SK-N-MC (cell line): Measurements from ENCODE around the gene FAM217A.

Experiments used
- DNase-seq: peaks from one replicate; pipeline ENCODE4 v3.0.0-alpha.2; 2011; ENCODE audit warnings: low read depth, low spot score
- H3K27ac ChIP-seq: fragments of 200-600 bp; sonication (generic); 2 replicates; pipeline ENCODE4 v1.5.1; 2016; ENCODE audit warnings: mixed run types
- H3K36me3 ChIP-seq: fragments of 200-600 bp; sonication (generic); 2 replicates; pipeline ENCODE4 v1.6.1; 2017; ENCODE audit warnings: antibody characterized with exemption, low read length, mixed read lengths; ENCODE audit not compliant: insufficient read depth
- H3K4me3 ChIP-seq: fragments of 200-600 bp; sonication (generic); 2 replicates; pipeline ENCODE4 v1.5.1; 2016
- H3K9ac ChIP-seq: fragments of 200-600 bp; sonication (generic); 2 replicates; pipeline ENCODE4 v1.8.0; 2017; ENCODE audit warnings: mixed run types, mixed read lengths; ENCODE audit not compliant: insufficient read length
- H3K9me3 ChIP-seq: fragments of 200-600 bp; sonication (generic); 2 replicates; pipeline ENCODE4 v1.6.1; 2017; ENCODE audit warnings: low read depth, mild to moderate bottlenecking, antibody characterized with exemption, low read length, moderate library complexity, mixed read lengths
- EZH2 ChIP-seq: fragments of 200-600 bp; sonication (generic); IDR thresholded peaks from one replicate; pipeline ENCODE4 v1.6.1; 2017; ENCODE audit warnings: antibody characterized with exemption
- FOXP2 ChIP-seq: optimal IDR thresholded peaks from 2 replicates; pipeline ENCODE3; 2011; ENCODE audit warnings: mild to moderate bottlenecking, moderate library complexity; ENCODE audit not compliant: insufficient read depth; ENCODE audit errors: extremely low read length, control extremely low read depth
- POLR2AphosphoS5 ChIP-seq: IDR thresholded peaks from 2 replicates; pipeline ENCODE4 v1.6.1; 2012; ENCODE audit warnings: mild to moderate bottlenecking, low read depth, low read length, borderline replicate concordance

Gene FAM217A

GRCh38 chr6:4078691-4079471, at the start of gene FAM217A:
TSS of gene FAM217A (minus strand) at chr6:4079137. CDS start at chr6:4077414, 1,723 bp downstream.
- H3K9me3 ChIP-seq, result no peaks in the 10 kb centered on the region
- DNase-seq, result no peak
- H3K36me3 ChIP-seq, result no peaks in the 10 kb centered on the region
- TF ChIP-seq FOXP2 (no peak), EZH2 (no peak), POLR2AphosphoS5 (no peak)
- no peak within 1 kb of the TSS for H3K4me3 ChIP-seq
- no peak within 1 kb of the TSS for H3K9ac ChIP-seq
- H3K27ac ChIP-seq, result no peak within 1 kb of the TSS

GRCh38 chr6:4128072-4128471, 49.1 kb upstream of the FAM217A start:
- H3K9ac ChIP-seq, result no peak overlapping the region
- H3K27ac ChIP-seq, result no peak overlapping the region
- no peak overlapping the region for H3K4me3 ChIP-seq
- peaks cover 71% of the 10 kb centered on the region for H3K36me3 ChIP-seq
- no peak for DNase-seq
- TF ChIP-seq FOXP2, result no peak
- no peak for TF ChIP-seq EZH2
- no peak for TF ChIP-seq POLR2AphosphoS5
- H3K9me3 ChIP-seq, result no peaks in the 10 kb centered on the region

GRCh38 chr6:4125933-4126864, 47.3 kb upstream of the FAM217A start:
- TF ChIP-seq EZH2 (no peak), FOXP2 (no peak), POLR2AphosphoS5 (no peak)
- H3K9me3 ChIP-seq, result no peaks in the 10 kb centered on the region
- no peak overlapping the region for H3K9ac ChIP-seq
- H3K27ac ChIP-seq, result no peak overlapping the region
- DNase-seq, result no peak
- H3K4me3 ChIP-seq, result no peak overlapping the region
- peaks cover 71% of the 10 kb centered on the region for H3K36me3 ChIP-seq

- Histone ChIP-seq H3K27ac (no peak overlapping the region), H3K9me3 (no peaks in the 10 kb centered on the region), H3K9ac (no peak overlapping the region), H3K4me3 (no peak overlapping the region), H3K36me3 (peaks cover 71% of the 10 kb centered on the region)
- TF ChIP-seq POLR2AphosphoS5 (no peak), FOXP2 (no peak), EZH2 (no peak)
- no peak for DNase-seq
Observed at GRCh38 chr6:4125500-4125899, 46.6 kb upstream of the FAM217A start.

- Histone ChIP-seq H3K4me3 (no peak overlapping the region), H3K27ac (no peak overlapping the region), H3K9me3 (no peaks in the 10 kb centered on the region), H3K9ac (no peak overlapping the region), H3K36me3 (peaks cover 68% of the 10 kb centered on the region)
- TF ChIP-seq EZH2, result no peak
- no peak for TF ChIP-seq FOXP2
- TF ChIP-seq POLR2AphosphoS5, result no peak
- no peak for DNase-seq
Observed at GRCh38 chr6:4124351-4124750, 45.4 kb upstream of the FAM217A start.

- H3K36me3 ChIP-seq, result peaks cover 47% of the 10 kb centered on the region
- H3K9ac ChIP-seq, result no peak overlapping the region
- H3K4me3 ChIP-seq, result no peak overlapping the region
Observed at GRCh38 chr6:4115741-4116140, 36.8 kb upstream of the FAM217A start.

GRCh38 chr6:4114123-4114522, 35.2 kb upstream of the FAM217A start:
- Histone ChIP-seq H3K27ac (no peak overlapping the region), H3K36me3 (peaks cover 37% of the 10 kb centered on the region), H3K4me3 (no peak overlapping the region), H3K9me3 (no peaks in the 10 kb centered on the region), H3K9ac (no peak overlapping the region)
- no peak for TF ChIP-seq EZH2
- TF ChIP-seq FOXP2, result no peak
- no peak for TF ChIP-seq POLR2AphosphoS5
- DNase-seq, result no peak

More at GRCh38 chr6:4115741-4116140, 36.8 kb upstream of the FAM217A start:
- no peak for DNase-seq
- Histone ChIP-seq H3K9me3 (no peaks in the 10 kb centered on the region), H3K27ac (no peak overlapping the region)
- no peak for TF ChIP-seq EZH2
- no peak for TF ChIP-seq FOXP2
- TF ChIP-seq POLR2AphosphoS5, result no peak

GRCh38 chr6:4113649-4114048, 34.7 kb upstream of the FAM217A start:
- TF ChIP-seq FOXP2 (no peak), POLR2AphosphoS5 (no peak), EZH2 (no peak)
- Histone ChIP-seq H3K27ac (no peak overlapping the region), H3K36me3 (peaks cover 32% of the 10 kb centered on the region), H3K9ac (no peak overlapping the region), H3K9me3 (no peaks in the 10 kb centered on the region), H3K4me3 (no peak overlapping the region)
- no peak for DNase-seq
